ENCODE data around the gene SOWAHA. TPM values are rescaled to one million over a fixed set of nuclear protein-coding genes. Genes with fewer than 3 reads are reported as not detected.
A peak's percentile ranks its signal among the peaks of the same experiment; 100 is the strongest.

Gene SOWAHA
- total RNA-seq, 1 experiment from 2014 or later, result not detected

DNA sequence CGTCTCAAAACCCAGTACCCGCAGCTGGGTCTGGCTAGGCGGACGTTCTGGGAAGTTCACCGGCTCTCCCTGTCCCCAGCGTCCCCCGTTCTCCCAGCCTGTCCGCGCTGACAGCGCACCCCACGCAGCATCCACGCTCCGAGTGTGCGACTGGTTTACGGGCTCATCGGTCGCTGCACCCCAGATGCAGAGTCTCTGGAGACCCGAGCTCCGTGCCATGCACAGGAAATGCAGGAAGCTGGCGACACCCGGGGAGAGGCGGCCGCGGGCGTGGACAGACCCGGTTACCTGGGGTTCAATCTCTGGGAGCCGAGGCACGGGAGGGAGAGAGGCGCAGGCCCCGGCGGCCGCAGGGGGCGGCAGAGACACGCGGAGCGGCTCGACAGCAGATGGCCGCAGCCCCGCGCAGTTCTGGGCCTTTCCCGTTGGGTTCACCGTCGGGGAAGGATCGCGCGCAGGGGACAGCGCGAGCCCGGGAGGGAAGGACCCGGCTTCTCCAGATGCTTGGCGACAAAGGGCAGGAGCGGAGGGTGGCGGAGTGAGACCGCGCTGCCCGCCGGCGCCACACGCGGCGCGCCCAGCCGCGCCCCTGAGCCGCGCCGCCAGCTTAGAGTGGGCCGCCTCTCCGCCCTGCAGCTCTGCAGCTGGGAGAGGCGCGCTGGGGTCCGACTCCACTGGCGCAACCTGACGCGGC lies 16.8 kb downstream of the SOWAHA start:
- no peaks in the 10 kb centered on the region for H3K9me2 ChIP-seq (ENCODE audit: insufficient read depth)
- DNase-seq, result peak; percentile 59 to 79
- H3K27me3 ChIP-seq (ENCODE audit: insufficient read depth, low read depth), result no peaks in the 10 kb centered on the region
- H3K4me1 ChIP-seq (replicated peaks; ENCODE audit: insufficient read depth), result peaks cover 14% of the 10 kb centered on the region; the same call in 1 of the 2 replicates
- TF ChIP-seq EZH2 (IDR thresholded peaks at IDR 0.05; ENCODE audit: low read depth) (no peak), CTCF (conservative IDR thresholded peaks at IDR 0.05) (peak; percentile 82)
- no peaks in the 10 kb centered on the region for H3K36me3 ChIP-seq (ENCODE audit: low read depth)
- peak overlapping the region; percentile 83 for H3K4me3 ChIP-seq
- H3K9me3 ChIP-seq (ENCODE audit: insufficient read depth, low read depth), result no peaks in the 10 kb centered on the region
- no peaks in the 10 kb centered on the region; the same call in 1 of the 2 replicates for H4K20me1 ChIP-seq (ENCODE audit: insufficient read depth)
- no TSS peak for BruUV-seq (replicated peaks)
- H3F3A ChIP-seq (ENCODE audit: insufficient read depth, low read depth), result no peaks in the 10 kb centered on the region
- ChIA-PET POLR2A (ENCODE audit: unreplicated experiment) (interaction anchor here (0.5 to 0.6 kb wide), 3 partner anchors 47 to 191 kb away, joined by 4 to 10 read pairs (median 10); no protein-coding TSS in a partner anchor), CTCF (interaction anchor here (0.7 to 2.4 kb wide), 4 partner anchors 10 to 360 kb away, joined by 3 to 8 read pairs (median 4); partner anchors contain the start of gene GDF9)
- H3K79me2 ChIP-seq (ENCODE audit: low read depth), result peaks cover 17% of the 10 kb centered on the region
- peak overlapping the region; percentile 90 for H3K4me2 ChIP-seq
- intact Hi-C loops (cut with micrococcal nuclease; ENCODE audit: unreplicated experiment), result loop anchor here (1.0 kb wide), 2 partner anchors 36 to 53 kb away; partner anchors contain the start of genes GDF9 and UQCRQ
- peak overlapping the region; percentile 42; the same call in 1 of the 2 replicates for H3K27ac ChIP-seq
- H2AFZ ChIP-seq, result peak overlapping the region; percentile 89

GRCh38 chr5:132830436-132831094 lies 17.5 kb downstream of the SOWAHA start, which contains the start of gene SHROOM1:
Gene SHROOM1, minus strand, starts transcription at chr5:132830647. Its CDS starts 4,507 bp downstream, at chr5:132826140.
- ChIA-PET POLR2A (ENCODE audit: unreplicated experiment) (interaction anchor here (0.5 to 0.6 kb wide), 3 partner anchors 46 to 332 kb away, joined by 3 to 10 read pairs (median 4); no protein-coding TSS in a partner anchor), CTCF (interaction anchor here (0.7 to 2.4 kb wide), 4 partner anchors 10 to 360 kb away, joined by 3 to 8 read pairs (median 4); partner anchors contain the start of gene GDF9)
- Histone ChIP-seq H3K27ac (peak within 1 kb of the TSS; percentile 42; the same call in 1 of the 2 replicates), H3K27me3 (ENCODE audit: insufficient read depth, low read depth) (no peaks in the 10 kb centered on the region), H3K9me2 (ENCODE audit: insufficient read depth) (no peaks in the 10 kb centered on the region), H3K4me2 (peak within 1 kb of the TSS; percentile 90), H3K4me1 (replicated peaks; ENCODE audit: insufficient read depth) (peaks cover 14% of the 10 kb centered on the region; the same call in 1 of the 2 replicates), H3F3A (ENCODE audit: insufficient read depth, low read depth) (no peaks in the 10 kb centered on the region), H3K9me3 (ENCODE audit: insufficient read depth, low read depth) (no peaks in the 10 kb centered on the region), H3K4me3 (peak within 1 kb of the TSS; percentile 83), H2AFZ (peak within 1 kb of the TSS; percentile 89), H3K36me3 (ENCODE audit: low read depth) (no peaks in the 10 kb centered on the region), H4K20me1 (ENCODE audit: insufficient read depth) (no peaks in the 10 kb centered on the region; the same call in 1 of the 2 replicates), H3K79me2 (ENCODE audit: low read depth) (peaks cover 17% of the 10 kb centered on the region)
- DNase-seq, result peak; percentile 68 to 84
- TF ChIP-seq EZH2 (IDR thresholded peaks at IDR 0.05; ENCODE audit: low read depth), result no peak
- no peak for TF ChIP-seq CTCF (conservative IDR thresholded peaks at IDR 0.05)
- intact Hi-C loops (cut with micrococcal nuclease; ENCODE audit: unreplicated experiment), result loop anchor here (1.0 kb wide), 2 partner anchors 36 to 53 kb away; partner anchors contain the start of genes GDF9 and UQCRQ
- BruUV-seq (replicated peaks), result no TSS peak

All from PC-9 (cell line).